ENCODE data around the gene RGS16. TPM values are rescaled to one million over a fixed set of nuclear protein-coding genes. Genes with fewer than 3 reads are reported as not detected.

Gene RGS16, protein sequence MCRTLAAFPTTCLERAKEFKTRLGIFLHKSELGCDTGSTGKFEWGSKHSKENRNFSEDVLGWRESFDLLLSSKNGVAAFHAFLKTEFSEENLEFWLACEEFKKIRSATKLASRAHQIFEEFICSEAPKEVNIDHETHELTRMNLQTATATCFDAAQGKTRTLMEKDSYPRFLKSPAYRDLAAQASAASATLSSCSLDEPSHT
- 10 to 100 TPM in 1 of 5 donors, 1 to 10 TPM in 4; 2.9 to 15.6 (median 4.6) TPM for total RNA-seq
- total RNA-seq (2013): 1.3 TPM
- 1.1 to 307 (median 35.5) reads per million in 29 experiments for total RNA-seq

DNA sequence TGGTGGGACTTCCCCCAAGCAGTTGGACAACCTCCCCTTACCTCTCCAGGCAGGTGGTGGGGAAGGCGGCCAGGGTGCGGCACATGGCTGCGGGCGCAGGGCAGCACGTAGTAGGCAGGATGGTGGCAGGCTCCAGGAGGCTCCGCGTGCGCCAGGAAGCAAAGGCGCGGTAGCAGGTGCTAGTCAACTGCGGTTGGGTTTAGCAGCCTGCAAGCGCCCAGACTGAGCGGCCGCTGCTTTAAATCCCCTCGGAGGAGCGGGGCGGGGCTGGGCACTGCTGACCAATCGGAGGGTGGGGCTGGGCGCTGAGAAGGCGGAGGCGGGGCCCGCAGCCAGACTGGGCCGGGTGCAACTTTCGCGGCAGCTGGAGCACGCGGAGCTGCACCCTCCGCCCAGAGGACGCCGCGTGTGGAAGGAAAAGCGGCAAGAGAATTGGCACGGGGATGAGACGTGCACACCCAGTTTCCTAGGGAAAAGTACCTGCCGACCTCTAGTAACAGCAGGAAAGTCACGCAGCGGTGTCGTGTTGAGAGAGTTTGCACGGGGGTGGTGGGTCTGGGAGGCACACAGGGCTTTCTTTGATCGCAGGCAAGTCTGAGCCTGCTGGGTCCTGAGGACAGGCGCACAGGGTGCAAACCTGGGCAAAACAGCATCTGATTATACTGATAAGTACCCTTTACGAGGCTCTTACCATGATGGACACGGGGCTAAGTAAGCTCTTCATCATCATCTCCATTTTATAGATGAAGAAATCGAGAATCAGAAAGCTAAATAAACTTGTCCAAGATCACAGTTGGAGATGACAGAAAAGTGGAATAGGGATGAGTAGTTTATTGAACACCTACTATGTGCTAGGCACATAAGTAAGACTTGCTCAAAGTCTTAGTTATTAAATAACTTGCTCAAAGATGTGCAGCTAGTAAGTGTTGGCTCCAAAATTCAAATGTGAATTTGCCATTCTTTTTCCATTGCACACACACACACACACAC is at the start of gene RGS16:
RGS16 (minus strand) TSS at position 215 of the 990 bp plus-strand sequence; CDS start at position 85, 130 bp downstream.
- H3K36me3 Mint-ChIP-seq: peaks cover 4% of the 10 kb centered on the region
- H3K27ac ChIP-seq (ENCODE audit: low read length): peak within 1 kb of the TSS; percentile 31
- peak; percentile 88 to 96 (median 94) for ATAC-seq (replicated peaks in 1 of 4)
- no peaks in the 10 kb centered on the region for H3K9me3 ChIP-seq
- ChIA-PET CTCF (interaction anchor here (0.9 to 11.7 kb wide), 15 partner anchors 9 to 185 kb away, joined by 3 to 257 read pairs (median 4); partner anchors contain the start of genes NPL (in 1 of the 2) and RNASEL (in 1 of the 2)), POLR2A (interaction anchor here (0.6 to 1.0 kb wide), 4 partner anchors 10 to 181 kb away, joined by 4 to 8 read pairs (median 6); partner anchors contain the start of gene RNASEL (in 1 of the 2))
- 2% methylated on average over 38 of the region's 44 CpGs for WGBS (ENCODE audit: insufficient coverage)
- peak within 1 kb of the TSS; percentile 33 to 55 for H3K4me3 ChIP-seq (ENCODE audit: control insufficient read depth in 1 of 2, extremely low read depth in 1 of 2, low read length in 1 of 2)
- peaks cover 0 to 2% of the 10 kb centered on the region in 2 donors for H3K36me3 ChIP-seq (ENCODE audit: control insufficient read depth in 2 of 2, extremely low read depth in 1 of 2, insufficient read depth in 1 of 2, low read length in 1 of 2)
- peaks cover 0 to 10% (median 6%) of the 10 kb centered on the region in 3 donors for H3K4me1 Mint-ChIP-seq
- H3K9me3 Mint-ChIP-seq: no peaks in the 10 kb centered on the region
- H3K4me1 ChIP-seq (ENCODE audit: control insufficient read depth in 1 of 2, extremely low read depth in 1 of 2, insufficient read depth in 2 of 2, low read length in 2 of 2): peaks cover 12 to 25% of the 10 kb centered on the region in 2 experiments
- peak within 1 kb of the TSS; percentile 71 to 82 (median 81) for H3K4me3 Mint-ChIP-seq
- peaks cover 4 to 10% of the 10 kb centered on the region in 2 donors for H3K27me3 Mint-ChIP-seq
- H3K27me3 ChIP-seq (replicated peaks in 1 of 2; ENCODE audit: control insufficient read depth in 2 of 2, extremely low read depth in 1 of 2, insufficient read depth in 2 of 2, low read length in 1 of 2): peaks cover 0 to 12% of the 10 kb centered on the region in 2 experiments
- peak within 1 kb of the TSS; percentile 23 to 80 for H3K27ac Mint-ChIP-seq
- peak; percentile 59 to 92 (median 75) for DNase-seq

DNA sequence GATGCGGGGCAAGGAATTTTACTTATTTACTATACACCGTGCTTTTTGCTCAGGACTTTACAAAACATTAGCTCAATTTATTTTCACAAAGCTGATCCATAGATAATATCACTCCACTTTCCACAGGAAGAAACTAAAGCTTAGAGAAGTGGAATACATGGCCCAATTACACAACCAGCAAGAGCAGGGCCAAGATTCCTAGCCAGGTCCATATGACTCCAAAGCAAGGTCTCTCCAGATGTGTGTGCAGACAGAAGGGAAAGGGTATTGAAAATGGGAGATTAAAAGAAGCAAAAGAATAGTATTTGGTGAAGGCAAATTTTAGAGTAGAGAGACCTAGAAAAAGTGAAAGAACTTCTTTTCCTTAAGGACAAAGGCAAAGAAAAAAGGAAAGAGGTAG is 49.8 kb upstream of the RGS16 start:
- Mint-ChIP-seq H3K4me3 (no peak overlapping the region), H3K27me3 (peaks cover 0 to 8% of the 10 kb centered on the region in 2 donors), H3K4me1 (peaks cover 2 to 7% (median 5%) of the 10 kb centered on the region in 3 donors), H3K36me3 (no peaks in the 10 kb centered on the region), H3K27ac (no peak overlapping the region), H3K9me3 (no peaks in the 10 kb centered on the region)
- Histone ChIP-seq H3K27ac (ENCODE audit: low read length) (no peak overlapping the region), H3K36me3 (ENCODE audit: control insufficient read depth in 2 of 2, extremely low read depth in 1 of 2, insufficient read depth in 1 of 2, low read length in 1 of 2) (no peaks in the 10 kb centered on the region), H3K9me3 (no peaks in the 10 kb centered on the region), H3K4me1 (ENCODE audit: control insufficient read depth in 1 of 2, extremely low read depth in 1 of 2, insufficient read depth in 2 of 2, low read length in 2 of 2) (no peaks in the 10 kb centered on the region), H3K4me3 (ENCODE audit: control insufficient read depth in 1 of 2, extremely low read depth in 1 of 2, low read length in 1 of 2) (no peak overlapping the region), H3K27me3 (replicated peaks in 1 of 2; ENCODE audit: control insufficient read depth in 2 of 2, extremely low read depth in 1 of 2, insufficient read depth in 2 of 2, low read length in 1 of 2) (peaks cover 0 to 11% of the 10 kb centered on the region in 2 experiments)
- ChIA-PET POLR2A (no interaction called here), CTCF (no interaction called here)
- WGBS (ENCODE audit: insufficient coverage): no CpG with 5 or more reads among the region's 2 CpGs
- DNase-seq: no peak
- ATAC-seq (replicated peaks in 1 of 4): no peak

DNA sequence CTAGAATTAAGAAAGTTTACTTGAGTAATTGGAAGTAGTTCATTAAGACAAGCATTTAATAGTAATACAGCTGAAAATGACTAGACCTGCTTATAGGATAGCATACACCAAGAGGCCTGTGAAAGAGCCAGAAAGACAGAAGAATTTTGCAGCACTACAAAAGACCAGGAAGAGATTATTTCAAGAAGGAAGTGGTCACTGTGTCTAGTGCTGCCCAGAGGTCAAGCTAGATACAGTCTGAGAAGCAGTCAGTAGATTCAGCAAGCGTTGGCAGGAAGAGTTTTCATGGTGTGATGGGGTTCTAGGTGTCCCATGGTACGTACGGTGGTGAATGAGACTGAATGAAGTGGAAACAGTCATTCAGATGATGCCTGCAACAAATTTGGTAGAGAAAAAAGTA is 48.7 kb upstream of the RGS16 start:
- Histone ChIP-seq H3K36me3 (ENCODE audit: control insufficient read depth in 2 of 2, extremely low read depth in 1 of 2, insufficient read depth in 1 of 2, low read length in 1 of 2) (no peaks in the 10 kb centered on the region), H3K4me3 (ENCODE audit: control insufficient read depth in 1 of 2, extremely low read depth in 1 of 2, low read length in 1 of 2) (no peak overlapping the region), H3K9me3 (no peaks in the 10 kb centered on the region), H3K27me3 (replicated peaks in 1 of 2; ENCODE audit: control insufficient read depth in 2 of 2, extremely low read depth in 1 of 2, insufficient read depth in 2 of 2, low read length in 1 of 2) (peaks cover 0 to 11% of the 10 kb centered on the region in 2 experiments), H3K4me1 (ENCODE audit: control insufficient read depth in 1 of 2, extremely low read depth in 1 of 2, insufficient read depth in 2 of 2, low read length in 2 of 2) (no peaks in the 10 kb centered on the region), H3K27ac (ENCODE audit: low read length) (no peak overlapping the region)
- Mint-ChIP-seq H3K9me3 (no peaks in the 10 kb centered on the region), H3K27ac (no peak overlapping the region), H3K4me3 (no peak overlapping the region), H3K36me3 (no peaks in the 10 kb centered on the region), H3K27me3 (peaks cover 4 to 8% of the 10 kb centered on the region in 2 donors), H3K4me1 (peaks cover 2 to 7% (median 5%) of the 10 kb centered on the region in 3 donors)
- WGBS (ENCODE audit: insufficient coverage): 76% methylated on average over 3 of the region's 3 CpGs
- ChIA-PET POLR2A (no interaction called here), CTCF (no interaction called here)
- no peak for ATAC-seq (replicated peaks in 1 of 4)
- DNase-seq: no peak

DNA sequence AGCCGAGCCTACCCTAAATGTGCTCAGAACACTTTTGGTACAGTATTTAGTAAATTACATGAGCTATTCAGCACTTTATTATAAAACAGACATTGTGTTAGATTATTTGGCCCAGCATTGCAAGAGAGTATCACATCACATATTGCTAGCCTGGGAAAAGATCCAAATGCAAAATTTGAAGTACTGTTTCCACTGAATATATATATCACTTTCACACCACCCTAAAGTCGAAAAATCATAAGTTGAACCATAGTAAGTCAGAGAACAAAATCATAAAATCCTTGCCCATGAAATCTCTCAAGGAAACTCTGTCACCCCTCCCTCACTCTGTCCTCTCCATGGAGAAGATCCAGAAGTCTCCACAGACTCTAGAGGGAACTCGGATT is 47.1 kb upstream of the RGS16 start:
- Mint-ChIP-seq H3K4me3 (no peak overlapping the region), H3K4me1 (peaks cover 2 to 7% (median 5%) of the 10 kb centered on the region in 3 donors), H3K27me3 (peaks cover 0 to 5% of the 10 kb centered on the region in 2 donors), H3K36me3 (no peaks in the 10 kb centered on the region), H3K27ac (no peak overlapping the region), H3K9me3 (no peaks in the 10 kb centered on the region)
- POLR2A ChIA-PET: no interaction called here
- no peaks in the 10 kb centered on the region for H3K36me3 ChIP-seq (ENCODE audit: control insufficient read depth in 2 of 2, extremely low read depth in 1 of 2, insufficient read depth in 1 of 2, low read length in 1 of 2)
- CTCF ChIA-PET: no interaction called here
- H3K4me1 ChIP-seq (ENCODE audit: control insufficient read depth in 1 of 2, extremely low read depth in 1 of 2, insufficient read depth in 2 of 2, low read length in 2 of 2): no peaks in the 10 kb centered on the region
- 43% methylated on average over 1 of the region's 3 CpGs for WGBS (ENCODE audit: insufficient coverage)
- H3K4me3 ChIP-seq (ENCODE audit: control insufficient read depth in 1 of 2, extremely low read depth in 1 of 2, low read length in 1 of 2): no peak overlapping the region
- no peaks in the 10 kb centered on the region for H3K9me3 ChIP-seq
- no peak for DNase-seq
- peaks cover 0 to 4% of the 10 kb centered on the region in 2 experiments for H3K27me3 ChIP-seq (replicated peaks in 1 of 2; ENCODE audit: control insufficient read depth in 2 of 2, extremely low read depth in 1 of 2, insufficient read depth in 2 of 2, low read length in 1 of 2)
- H3K27ac ChIP-seq (ENCODE audit: low read length): no peak overlapping the region
- ATAC-seq (replicated peaks in 1 of 4): no peak

DNA sequence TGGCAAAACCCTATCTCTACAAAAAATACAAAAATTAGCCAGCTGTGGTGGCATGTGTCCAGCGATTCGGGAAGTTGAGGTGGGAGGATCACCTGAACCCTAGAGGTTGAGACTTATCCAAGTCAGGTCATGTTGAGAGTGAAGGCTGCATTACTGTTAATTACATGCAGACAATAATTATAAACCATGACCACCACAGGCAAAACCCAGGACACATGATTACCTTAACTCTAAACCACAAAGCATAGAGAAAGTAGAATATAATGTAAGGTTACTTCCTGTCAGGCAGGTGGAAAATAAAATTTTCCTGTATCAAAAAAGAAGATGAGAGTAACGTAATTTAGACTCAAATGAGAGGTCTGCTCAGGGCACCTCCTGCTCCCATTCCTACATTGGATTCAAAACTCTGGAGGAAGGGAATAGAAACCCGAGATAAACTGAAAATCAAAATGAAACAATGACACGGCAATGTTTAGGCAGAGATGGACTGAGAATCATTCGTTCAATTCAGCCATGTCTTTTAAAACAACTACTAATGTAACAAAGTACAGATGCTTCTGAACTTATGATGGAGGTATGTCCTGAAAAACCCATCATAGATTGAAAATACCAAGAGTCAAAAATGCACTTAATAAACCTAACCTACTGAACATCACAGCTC is 46.6 kb upstream of the RGS16 start:
- no peak for DNase-seq
- no peaks in the 10 kb centered on the region for H3K36me3 Mint-ChIP-seq

DNA sequence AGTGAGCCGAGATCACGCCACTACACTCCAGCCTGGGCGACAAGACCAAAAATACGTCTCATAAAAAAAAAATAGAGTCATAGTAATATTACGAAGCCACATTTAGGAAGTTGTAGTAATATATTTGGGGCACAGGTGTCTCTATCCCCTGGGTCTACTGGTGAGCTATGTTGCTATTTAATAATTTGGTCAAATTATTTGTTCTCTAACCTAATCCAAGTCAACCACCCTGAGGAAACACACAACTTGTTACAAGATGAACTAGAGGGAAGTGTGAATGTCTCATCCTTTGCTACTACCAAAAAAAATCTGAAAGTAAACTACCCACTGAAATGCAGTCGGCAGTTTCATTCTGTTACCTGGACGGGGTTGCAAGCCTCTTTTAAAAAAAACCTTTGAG is 44.9 kb upstream of the RGS16 start:
- Mint-ChIP-seq H3K4me3 (no peak overlapping the region), H3K27me3 (peaks cover 3 to 7% of the 10 kb centered on the region in 2 donors), H3K4me1 (peaks cover 2 to 7% (median 5%) of the 10 kb centered on the region in 3 donors), H3K36me3 (no peaks in the 10 kb centered on the region), H3K9me3 (no peaks in the 10 kb centered on the region), H3K27ac (no peak overlapping the region)
- no peak for DNase-seq
- no peak overlapping the region for H3K4me3 ChIP-seq (ENCODE audit: control insufficient read depth in 1 of 2, extremely low read depth in 1 of 2, low read length in 1 of 2)
- peaks cover 0 to 3% of the 10 kb centered on the region in 2 experiments for H3K27me3 ChIP-seq (replicated peaks in 1 of 2; ENCODE audit: control insufficient read depth in 2 of 2, extremely low read depth in 1 of 2, insufficient read depth in 2 of 2, low read length in 1 of 2)
- CTCF ChIA-PET: interaction anchor here in 1 of 2 donors (0.7 kb wide), 1 partner anchor 21 kb away, joined by 5 read pairs; no protein-coding TSS in a partner anchor
- POLR2A ChIA-PET: no interaction called here
- no peaks in the 10 kb centered on the region for H3K4me1 ChIP-seq (ENCODE audit: control insufficient read depth in 1 of 2, extremely low read depth in 1 of 2, insufficient read depth in 2 of 2, low read length in 2 of 2)
- no peak for ATAC-seq (replicated peaks in 1 of 4)
- no peaks in the 10 kb centered on the region for H3K9me3 ChIP-seq
- no peak overlapping the region for H3K27ac ChIP-seq (ENCODE audit: low read length)
- no CpG with 5 or more reads among the region's 7 CpGs for WGBS (ENCODE audit: insufficient coverage)
- H3K36me3 ChIP-seq (ENCODE audit: control insufficient read depth in 2 of 2, extremely low read depth in 1 of 2, insufficient read depth in 1 of 2, low read length in 1 of 2): no peaks in the 10 kb centered on the region

More for the DNA sequence above, 46.6 kb upstream of the RGS16 start:
- ChIA-PET CTCF (no interaction called here), POLR2A (no interaction called here)
- no peaks in the 10 kb centered on the region for H3K9me3 Mint-ChIP-seq
- no peak overlapping the region for H3K4me3 Mint-ChIP-seq
- H3K4me1 Mint-ChIP-seq: peaks cover 2 to 7% (median 5%) of the 10 kb centered on the region in 3 donors
- Histone ChIP-seq H3K27ac (ENCODE audit: low read length) (no peak overlapping the region), H3K27me3 (replicated peaks in 1 of 2; ENCODE audit: control insufficient read depth in 2 of 2, extremely low read depth in 1 of 2, insufficient read depth in 2 of 2, low read length in 1 of 2) (peaks cover 0 to 3% of the 10 kb centered on the region in 2 experiments), H3K4me1 (ENCODE audit: control insufficient read depth in 1 of 2, extremely low read depth in 1 of 2, insufficient read depth in 2 of 2, low read length in 2 of 2) (no peaks in the 10 kb centered on the region), H3K9me3 (no peaks in the 10 kb centered on the region), H3K4me3 (ENCODE audit: control insufficient read depth in 1 of 2, extremely low read depth in 1 of 2, low read length in 1 of 2) (no peak overlapping the region), H3K36me3 (ENCODE audit: control insufficient read depth in 2 of 2, extremely low read depth in 1 of 2, insufficient read depth in 1 of 2, low read length in 1 of 2) (no peaks in the 10 kb centered on the region)
- ATAC-seq (replicated peaks in 1 of 4): no peak
- peaks cover 0 to 5% of the 10 kb centered on the region in 2 donors for H3K27me3 Mint-ChIP-seq
- WGBS (ENCODE audit: insufficient coverage): no CpG with 5 or more reads among the region's 6 CpGs
- no peak overlapping the region for H3K27ac Mint-ChIP-seq
